Fibroblast of skin of abdomen (primary cell): ENCODE measurements around the gene ZNF644.
"Not testable (repeated sequence)": the region's sequence is repeated elsewhere in the genome, so short reads cannot be mapped to it uniquely, and the experiment has no call there.

ENCODE experiments used
- DNase-seq: peaks from one replicate; pipeline ENCODE4 v3.0.0-alpha.2; 2013

The ZNF644 gene

DNA sequence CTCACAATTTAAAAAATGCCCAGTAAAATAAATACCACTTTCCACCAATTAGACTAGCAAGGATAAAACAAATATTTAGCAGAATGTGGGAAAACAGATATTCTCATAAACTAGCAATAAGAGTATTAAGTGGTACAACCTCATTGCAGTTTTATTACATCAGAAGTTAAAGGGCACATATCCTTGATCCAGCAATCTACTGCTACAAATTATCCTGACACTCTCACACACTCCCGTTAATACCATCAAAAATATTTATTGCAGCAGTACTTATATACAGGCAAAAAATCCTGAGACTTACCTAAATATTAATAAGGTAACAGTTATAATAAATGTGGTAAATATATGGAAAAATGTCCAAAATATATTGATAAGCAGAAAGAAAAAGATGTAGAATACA is 44.3 kb downstream of the ZNF644 start:
- no peak for DNase-seq

GRCh38 chr1:90973897-90974798 is 47.7 kb downstream of the ZNF644 start:
- DNase-seq = peak; percentile 53

GRCh38 chr1:90970208-90970607 is 51.6 kb downstream of the ZNF644 start:
- no peak for DNase-seq

DNA sequence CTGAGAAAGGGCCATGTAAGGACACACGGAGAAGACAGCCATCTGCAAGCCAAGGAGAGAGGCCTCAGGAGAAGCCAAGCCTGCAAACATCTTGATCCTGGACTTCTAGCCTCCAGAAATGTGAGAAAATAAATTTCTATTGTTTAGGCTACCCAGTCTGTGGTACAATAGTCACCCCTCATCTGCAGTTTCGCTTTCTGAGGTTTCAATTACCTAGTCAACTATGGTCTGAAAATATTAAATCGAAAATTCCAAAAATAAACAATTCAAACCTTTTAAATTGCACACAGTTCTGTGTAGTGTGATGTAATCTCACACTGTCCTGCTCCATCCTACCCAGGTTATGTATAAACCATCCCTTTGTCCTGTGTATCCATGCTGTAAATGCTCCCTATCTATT is 52.6 kb downstream of the ZNF644 start:
- no peak for DNase-seq

- peak; percentile 9 for DNase-seq
Measured at GRCh38 chr1:90964444-90965035, 57.3 kb downstream of the ZNF644 start.

- DNase-seq = no peak
Measured at GRCh38 chr1:90963651-90964050, 58.2 kb downstream of the ZNF644 start.

- DNase-seq = no peak
Measured at GRCh38 chr1:90963236-90963635, 58.6 kb downstream of the ZNF644 start.

- no peak for DNase-seq
Measured at GRCh38 chr1:90959352-90960206, 62.3 kb downstream of the ZNF644 start.

DNA sequence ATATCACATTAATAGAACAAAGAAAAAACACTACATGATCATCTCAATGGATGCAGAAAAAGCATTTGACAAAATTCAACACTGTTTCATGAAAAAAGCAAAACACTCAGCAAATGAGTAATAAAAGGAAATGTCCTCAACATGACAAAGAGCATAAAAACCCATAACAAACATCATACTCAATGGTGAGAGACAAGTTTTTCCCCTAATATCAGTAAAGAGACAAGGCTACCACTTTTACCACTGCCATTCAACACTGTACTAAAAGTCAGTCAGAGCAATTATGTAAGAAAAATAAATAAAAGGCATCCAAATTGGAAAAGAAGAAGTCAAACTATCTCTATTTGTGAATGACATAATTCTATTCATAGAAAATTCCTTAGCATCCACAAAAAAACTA is 64.3 kb downstream of the ZNF644 start:
- no peak for DNase-seq

DNA sequence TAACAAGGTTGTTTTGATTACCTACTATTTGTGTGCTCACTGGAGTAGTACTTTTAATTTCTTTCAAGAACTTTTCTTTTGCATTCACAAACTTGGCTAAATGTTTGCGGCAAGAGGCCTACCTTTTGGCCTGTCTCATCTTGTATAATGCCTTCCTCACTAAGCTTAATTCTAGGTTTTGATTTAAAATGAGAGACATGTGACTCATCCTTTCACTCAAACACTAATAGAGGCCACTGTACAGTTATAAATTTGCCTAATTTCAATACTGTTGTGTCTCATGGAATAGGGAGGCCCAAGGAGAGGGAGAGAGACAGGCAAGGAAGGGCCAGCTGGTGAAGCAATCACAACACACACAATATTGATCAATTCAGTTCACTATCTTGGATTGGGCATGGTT is 66.1 kb downstream of the ZNF644 start:
- DNase-seq = no peak

DNA sequence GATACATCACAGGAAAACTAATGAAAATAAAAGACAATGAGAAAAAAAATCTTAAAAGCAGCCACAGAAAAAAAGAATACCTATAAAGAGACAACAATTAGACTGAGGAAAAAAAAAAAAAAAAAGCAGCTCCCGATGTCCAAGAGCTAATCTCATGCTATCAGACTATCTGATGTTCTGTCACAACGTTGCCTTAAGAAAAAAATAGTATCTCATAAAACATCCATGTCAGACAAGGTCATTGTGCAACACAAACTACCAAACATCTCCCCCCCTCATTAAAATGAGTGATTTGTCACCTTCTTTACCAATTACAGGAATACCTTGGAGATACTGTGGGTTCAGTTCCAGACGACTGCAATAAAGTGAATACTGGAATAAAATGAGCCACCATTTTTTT is 68.9 kb downstream of the ZNF644 start:
- no peak for DNase-seq

DNA sequence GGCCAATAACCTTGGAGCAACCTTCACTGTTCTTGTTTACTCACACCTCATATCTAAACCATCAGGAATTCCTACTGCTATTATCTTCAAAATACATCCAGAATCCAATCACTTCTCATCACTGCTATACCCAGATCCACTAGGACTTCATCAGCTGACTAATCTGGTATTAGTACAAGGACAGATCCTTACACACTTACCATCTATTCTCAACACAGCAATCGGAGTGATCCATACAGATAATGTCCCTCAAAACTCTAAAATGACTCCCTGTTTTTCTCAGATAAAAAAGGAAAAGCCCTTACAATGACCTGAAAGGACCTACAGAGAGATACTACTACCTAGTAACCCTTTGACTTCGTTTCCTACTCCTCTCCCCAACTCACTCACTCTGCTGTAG is 70.8 kb downstream of the ZNF644 start:
- no peak for DNase-seq

DNA sequence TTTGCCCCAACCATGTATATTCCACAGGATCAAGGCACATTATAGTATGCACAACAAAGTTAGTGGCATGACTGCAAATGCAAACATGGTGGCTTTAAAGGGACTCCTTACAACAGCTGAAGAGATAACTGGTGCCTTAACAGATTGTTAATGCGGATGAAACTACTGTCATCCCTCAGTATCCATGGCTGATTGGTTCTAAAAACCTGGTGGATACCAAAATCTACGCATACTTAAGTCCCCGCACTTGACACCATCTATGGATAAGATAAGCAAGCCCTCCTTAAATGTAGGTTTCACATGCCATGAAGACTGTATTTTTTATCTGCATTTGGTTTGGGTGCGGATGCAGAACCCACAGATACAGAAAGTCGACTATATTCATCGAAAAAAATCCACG is 73.5 kb downstream of the ZNF644 start:
- DNase-seq = no peak

DNA sequence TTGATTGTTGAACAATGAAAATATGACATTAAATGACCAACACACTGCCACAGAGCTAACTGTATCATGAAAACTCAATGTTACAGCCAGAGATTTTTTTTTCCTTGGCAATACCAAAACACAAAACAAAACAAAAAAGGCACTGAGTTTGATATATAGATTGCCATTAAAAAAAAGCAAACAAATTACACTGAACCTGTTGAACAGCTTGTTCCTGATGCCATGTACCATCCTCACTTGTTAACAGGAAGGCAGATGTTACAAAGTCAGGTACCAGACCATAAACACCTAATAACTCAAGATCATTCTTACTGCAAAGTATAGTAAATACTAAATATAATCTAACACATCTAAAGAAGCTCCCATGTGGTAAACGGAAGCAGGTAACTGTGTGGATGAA is 75.2 kb downstream of the ZNF644 start:
- no peak for DNase-seq

DNA sequence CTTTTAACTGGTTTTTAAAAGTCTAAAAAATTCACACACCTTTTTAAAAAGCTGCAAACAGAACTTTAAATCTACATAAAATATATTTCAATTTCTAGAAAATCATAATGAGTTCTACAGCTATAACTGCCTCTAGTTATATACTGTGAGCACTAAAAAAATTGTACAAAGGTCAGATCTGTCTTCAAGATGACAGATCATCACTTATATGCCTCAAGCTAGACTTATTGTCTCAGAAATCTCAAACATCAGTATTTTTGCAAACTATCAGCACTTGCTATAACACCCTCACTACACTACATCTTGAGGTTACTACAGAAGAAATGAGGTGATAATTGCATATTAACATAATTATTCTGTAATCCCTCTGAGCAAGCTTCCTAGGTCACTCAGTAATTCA is 76.5 kb downstream of the ZNF644 start:
- no peak for DNase-seq

GRCh38 chr1:90943966-90944365 is 77.9 kb downstream of the ZNF644 start:
- no peak for DNase-seq

- DNase-seq = no peak
Measured at GRCh38 chr1:90940746-90941145, 81.1 kb downstream of the ZNF644 start.

DNA sequence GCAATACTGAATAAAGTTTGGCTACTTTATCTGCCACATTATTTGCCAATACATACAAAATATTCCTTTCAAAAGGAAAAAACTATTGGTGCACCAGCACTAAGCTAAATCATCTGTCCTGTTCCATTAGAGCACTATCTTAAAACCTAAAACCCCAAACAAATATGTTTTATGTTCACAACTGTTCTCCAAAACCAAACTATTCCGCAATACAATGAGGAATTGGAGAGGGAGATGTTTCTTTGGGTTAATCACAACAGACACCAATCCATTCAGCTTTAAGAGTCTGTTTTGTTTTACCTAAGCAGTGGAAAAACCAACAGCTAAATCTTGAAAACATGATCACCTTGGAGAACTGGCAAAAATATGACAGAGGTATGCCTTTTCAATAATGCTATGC is 85.1 kb downstream of the ZNF644 start:
- no peak for DNase-seq

- DNase-seq = peak; percentile 27
Measured at GRCh38 chr1:90936061-90936460, 85.8 kb downstream of the ZNF644 start.

- not testable (repeated sequence) for DNase-seq
Measured at GRCh38 chr1:90928231-90928630, 93.6 kb downstream of the ZNF644 start.

DNA sequence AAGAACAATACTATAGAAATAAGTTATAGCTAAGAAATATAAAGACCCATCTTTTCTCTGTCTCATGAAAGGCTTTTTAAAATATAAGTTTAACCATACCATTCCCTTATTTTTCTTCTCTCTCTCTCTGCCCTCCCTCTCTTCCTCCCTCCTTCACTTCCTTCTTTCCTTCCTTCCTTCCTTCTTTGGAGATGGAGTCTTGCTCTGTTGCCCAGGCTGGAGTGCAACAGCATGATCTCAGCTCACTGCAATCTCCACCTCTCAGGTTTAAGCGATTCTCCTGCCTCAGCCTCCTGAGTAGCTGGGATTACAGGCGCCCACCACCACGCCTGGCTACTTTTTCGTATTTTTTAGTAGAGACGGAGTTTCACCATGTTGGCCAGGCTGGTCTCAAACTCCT is 94.2 kb downstream of the ZNF644 start:
- not testable (repeated sequence) for DNase-seq

DNA sequence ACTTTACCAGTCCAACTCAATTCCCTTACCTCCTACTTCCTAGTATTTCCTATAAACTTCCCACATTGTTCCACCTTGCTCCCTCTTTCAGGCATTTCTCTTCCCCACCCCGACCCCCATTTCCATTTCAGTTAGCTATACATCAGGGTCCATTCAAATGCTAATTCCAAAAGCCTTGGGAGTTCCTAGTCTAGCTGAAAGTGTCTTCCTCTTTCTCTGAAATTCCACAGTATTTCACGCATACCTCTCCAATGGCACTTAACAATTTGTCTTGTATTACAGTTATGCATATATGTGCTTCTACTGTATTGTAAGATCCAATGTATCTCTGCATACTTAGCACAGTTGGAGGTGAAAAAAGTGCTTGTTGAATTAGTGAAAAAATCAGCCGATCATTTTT is 94.9 kb downstream of the ZNF644 start:
- no peak for DNase-seq
